ENCODE measurements around the gene TNFSF8.

- TF ChIP-seq CHD1 (IDR thresholded peaks at IDR 0.05; ENCODE audit: low read length) (no peak), CC2D1A (IDR thresholded peaks at IDR 0.05) (no peak), ZNF57 (CRISPR knock-in tag; IDR thresholded peaks at IDR 0.05) (no peak), TEAD4 (IDR thresholded peaks at IDR 0.05; ENCODE audit: low read length) (no peak), TEAD4 (CRISPR knock-in tag; IDR thresholded peaks at IDR 0.05; ENCODE audit: borderline replicate concordance) (no peak)
Observed at GRCh38 chr9:114957558-114957957, 27.2 kb upstream of the TNFSF8 start.
